NCI-H2171 treated with DMSO at 0.1 percent for 48 hours (cell line): ENCODE data around the gene GAGE12H.
"Not testable (repeated sequence)": the region's sequence is repeated elsewhere in the genome, so short reads cannot be mapped to it uniquely, and the experiment has no call there.

Source experiments
- DNase-seq: peaks from one replicate; lab custom pipeline; 2025; lab: John Stamatoyannopoulos, UW

Gene GAGE12H, protein sequence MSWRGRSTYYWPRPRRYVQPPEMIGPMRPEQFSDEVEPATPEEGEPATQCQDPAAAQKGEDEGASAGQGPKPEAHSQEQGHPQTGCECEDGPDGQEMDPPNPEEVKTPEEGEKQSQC

GRCh38 chrX:49579649-49580048, at the start of gene GAGE12H:
Gene GAGE12H (plus strand): TSS chrX:49579949. CDS start chrX:49581104, 1,155 bp downstream.
- not testable (repeated sequence) for DNase-seq

GRCh38 chrX:49531877-49532276, 47.9 kb upstream of the GAGE12H start, which contains the start of gene GAGE12C:
Gene GAGE12C (plus strand): TSS chrX:49532177. CDS start chrX:49533332, 1,155 bp downstream.
- DNase-seq, result not testable (repeated sequence)

DNA sequence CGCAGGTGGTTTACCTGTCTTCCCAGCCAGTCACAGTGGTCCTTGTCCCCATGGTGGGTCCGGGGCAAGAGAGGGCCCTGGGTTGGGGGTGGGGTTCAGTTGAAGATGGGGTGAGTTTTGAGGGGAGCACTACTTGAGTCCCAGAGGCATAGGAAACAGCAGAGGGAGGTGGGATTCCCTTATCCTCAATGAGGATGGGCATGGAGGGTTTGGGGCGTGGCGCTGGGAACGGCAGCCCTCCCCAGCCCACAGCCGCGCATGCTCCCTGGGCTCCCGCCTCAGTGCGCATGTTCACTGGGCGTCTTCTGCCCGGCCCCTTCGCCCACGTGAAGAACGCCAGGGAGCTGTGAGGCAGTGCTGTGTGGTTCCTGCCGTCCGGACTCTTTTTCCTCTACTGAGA, 38.3 kb upstream of the GAGE12H start, which contains the start of gene GAGE12D:
Gene GAGE12D (plus strand): TSS at position 301 of the 400 bp plus-strand sequence. CDS start 1,155 bp downstream, outside the sequence.
- DNase-seq, result not testable (repeated sequence)

- DNase-seq, result not testable (repeated sequence)
These were observed 28.8 kb upstream of the GAGE12H start, which contains the start of gene GAGE12E for GRCh38 chrX:49550989-49551388. Gene GAGE12E (plus strand): TSS chrX:49551289. CDS start chrX:49552444, 1,155 bp downstream.

GRCh38 chrX:49560542-49560941, 19.2 kb upstream of the GAGE12H start, which contains the start of gene GAGE12F:
Gene GAGE12F (plus strand): TSS chrX:49560842. CDS start chrX:49561997, 1,155 bp downstream.
- not testable (repeated sequence) for DNase-seq

DNA sequence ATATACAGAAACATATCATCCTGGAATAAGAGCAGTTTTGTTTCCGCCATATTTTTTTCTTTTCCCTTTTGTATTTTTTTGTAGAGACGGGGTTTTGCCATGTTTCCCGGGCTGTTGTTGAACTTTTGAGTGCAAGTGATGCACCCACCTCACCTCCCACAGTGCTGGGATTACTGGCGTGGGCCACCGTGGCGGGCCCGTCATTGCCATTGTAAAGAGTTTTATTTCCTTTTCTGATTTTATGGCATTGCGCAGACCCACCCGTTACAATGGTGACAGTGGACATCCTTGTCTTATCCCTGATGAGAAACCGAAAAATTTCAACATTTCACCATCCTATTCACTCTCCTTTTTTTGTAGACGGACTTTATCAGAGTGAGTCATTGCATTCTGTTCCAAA, 11.0 kb upstream of the GAGE12H start:
- DNase-seq, result not testable (repeated sequence)

GRCh38 chrX:49569152-49569551, 10.6 kb upstream of the GAGE12H start:
- DNase-seq, result not testable (repeated sequence)

GRCh38 chrX:49570100-49570499, 9.6 kb upstream of the GAGE12H start, which contains the start of gene GAGE12G:
Gene GAGE12G (plus strand): TSS chrX:49570400. CDS start chrX:49571555, 1,155 bp downstream.
- DNase-seq, result not testable (repeated sequence)

DNA sequence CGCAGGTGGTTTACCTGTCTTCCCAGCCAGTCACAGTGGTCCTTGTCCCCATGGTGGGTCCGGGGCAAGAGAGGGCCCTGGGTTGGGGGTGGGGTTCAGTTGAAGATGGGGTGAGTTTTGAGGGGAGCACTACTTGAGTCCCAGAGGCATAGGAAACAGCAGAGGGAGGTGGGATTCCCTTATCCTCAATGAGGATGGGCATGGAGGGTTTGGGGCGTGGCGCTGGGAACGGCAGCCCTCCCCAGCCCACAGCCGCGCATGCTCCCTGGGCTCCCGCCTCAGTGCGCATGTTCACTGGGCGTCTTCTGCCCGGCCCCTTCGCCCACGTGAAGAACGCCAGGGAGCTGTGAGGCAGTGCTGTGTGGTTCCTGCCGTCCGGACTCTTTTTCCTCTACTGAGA, 9.4 kb downstream of the GAGE12H start, which contains the start of gene GAGE2A:
Gene GAGE2A (plus strand): TSS at position 301 of the 400 bp plus-strand sequence. CDS start 1,155 bp downstream, outside the sequence.
- DNase-seq, result not testable (repeated sequence)

DNA sequence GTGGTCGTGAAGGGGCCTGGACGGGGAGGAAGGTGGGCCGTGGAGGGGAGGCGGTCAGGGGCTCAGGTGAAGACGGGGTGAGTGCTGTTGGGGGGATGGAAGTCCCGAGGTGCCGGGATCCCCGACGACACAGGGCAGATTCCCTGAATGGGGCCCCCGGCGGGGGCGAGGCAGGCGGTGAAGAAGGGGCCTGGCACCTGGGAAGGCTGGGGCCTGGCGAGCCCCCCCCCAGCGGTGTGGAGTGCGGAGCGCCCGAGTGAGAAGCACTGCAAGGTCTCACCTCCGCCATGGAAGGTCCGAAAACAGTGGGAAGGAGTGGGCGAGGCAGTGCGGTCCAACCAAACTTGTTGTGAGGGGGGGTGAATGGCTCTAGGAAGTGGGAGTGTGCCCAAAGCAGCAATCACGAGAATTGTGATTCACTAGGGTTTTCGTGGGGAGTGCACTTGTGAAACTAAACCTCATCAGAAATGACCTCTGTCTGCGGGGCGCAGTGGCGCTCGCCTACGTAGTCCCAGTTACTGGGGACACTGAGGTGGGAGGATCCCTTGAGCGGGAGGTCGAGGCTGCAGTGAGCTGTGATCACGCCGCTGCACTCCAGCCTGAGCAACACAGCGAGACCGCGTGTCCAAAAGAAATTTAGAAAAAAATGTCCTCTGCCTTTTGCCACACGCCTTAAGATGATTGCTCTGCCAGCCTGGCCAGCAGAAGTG, 10.2 kb downstream of the GAGE12H start:
- not testable (repeated sequence) for DNase-seq

DNA sequence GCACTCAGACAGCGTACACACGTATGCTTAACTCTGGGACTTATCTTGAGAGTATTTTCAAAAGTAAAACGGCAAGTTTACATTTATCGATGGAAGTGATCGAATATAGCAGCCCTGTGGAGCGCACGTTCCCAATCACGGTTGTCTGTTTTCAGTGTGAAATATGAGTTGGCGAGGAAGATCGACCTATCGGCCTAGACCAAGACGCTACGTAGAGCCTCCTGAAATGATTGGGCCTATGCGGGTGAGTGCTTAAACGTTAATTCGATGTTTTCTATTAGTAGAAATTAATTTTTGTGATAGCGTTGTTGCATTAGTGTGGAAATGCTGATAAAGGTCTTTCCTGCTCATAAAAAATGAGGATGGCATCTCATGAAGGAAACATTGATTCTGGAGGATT, 10.7 kb downstream of the GAGE12H start:
- DNase-seq, result not testable (repeated sequence)

DNA sequence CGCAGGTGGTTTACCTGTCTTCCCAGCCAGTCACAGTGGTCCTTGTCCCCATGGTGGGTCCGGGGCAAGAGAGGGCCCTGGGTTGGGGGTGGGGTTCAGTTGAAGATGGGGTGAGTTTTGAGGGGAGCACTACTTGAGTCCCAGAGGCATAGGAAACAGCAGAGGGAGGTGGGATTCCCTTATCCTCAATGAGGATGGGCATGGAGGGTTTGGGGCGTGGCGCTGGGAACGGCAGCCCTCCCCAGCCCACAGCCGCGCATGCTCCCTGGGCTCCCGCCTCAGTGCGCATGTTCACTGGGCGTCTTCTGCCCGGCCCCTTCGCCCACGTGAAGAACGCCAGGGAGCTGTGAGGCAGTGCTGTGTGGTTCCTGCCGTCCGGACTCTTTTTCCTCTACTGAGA, 19.0 kb downstream of the GAGE12H start, which contains the start of gene GAGE1:
Gene GAGE1 (plus strand): TSS at position 301 of the 400 bp plus-strand sequence. CDS start 1,155 bp downstream, outside the sequence.
- not testable (repeated sequence) for DNase-seq

GRCh38 chrX:49610718-49611310, 31.1 kb downstream of the GAGE12H start:
- no peak for DNase-seq

- no peak for DNase-seq
These were observed 38.8 kb downstream of the GAGE12H start for GRCh38 chrX:49618574-49618973.

DNA sequence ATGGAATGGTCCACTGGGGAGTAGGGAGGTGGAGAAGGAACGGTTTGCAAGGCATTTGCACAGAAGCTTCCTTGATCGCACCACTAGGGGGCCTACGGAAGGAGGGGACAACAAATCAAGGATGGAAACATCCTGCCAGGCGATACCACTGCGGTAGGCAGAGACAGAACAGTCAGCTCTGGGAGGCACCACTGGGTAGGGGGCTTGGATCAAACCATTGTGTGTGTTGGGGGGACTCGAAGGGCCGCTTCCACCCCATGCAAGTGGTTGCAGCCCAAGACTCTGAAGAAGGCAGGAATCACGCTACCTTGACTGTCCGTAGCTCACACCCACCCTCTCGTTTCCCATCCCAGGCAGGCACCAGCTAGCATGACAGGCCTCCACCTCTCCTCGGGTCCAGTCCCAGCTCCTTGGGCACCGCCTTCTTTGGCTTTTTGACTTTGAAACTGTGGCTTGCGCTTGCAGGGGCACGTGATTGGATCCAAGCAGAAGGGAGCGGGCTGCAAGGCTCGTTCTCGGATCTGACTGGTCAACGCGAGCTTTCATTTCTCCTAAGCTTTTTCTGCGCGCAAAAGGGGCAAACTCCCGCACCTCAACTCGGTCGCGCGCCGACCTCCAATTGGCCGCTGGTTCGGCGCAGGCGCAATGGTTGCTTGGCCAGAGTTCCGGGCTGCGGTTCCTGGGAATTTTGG, 47.5 kb downstream of the GAGE12H start:
- DNase-seq, result no peak
